H1 (cell line): ENCODE results near the gene MRPL39. TPM values are rescaled to one million over a fixed set of nuclear protein-coding genes. Genes with fewer than 3 reads are reported as not detected.

Experiments
- CTCF ChIA-PET: fragments of 300-600 bp; sonication (Branson Sonifier 250); formaldehyde crosslinking; loops from one replicate; lab custom pipeline; 2021; ENCODE audit not compliant: partially characterized antibody; lab: Charles Lee
- POLR2A ChIA-PET: fragments of 300-600 bp; sonication (Branson Sonifier 250); formaldehyde crosslinking; loops from one replicate; lab custom pipeline; 2021; ENCODE audit warnings: inconsistent platforms; ENCODE audit not compliant: partially characterized antibody; lab: Charles Lee
- DNase-seq, 2 experiments: peaks; one replicate each; pipeline versions ENCODE4 v3.0.0 to v3.0.0-alpha.2; 2010 to 2022; ENCODE audit warnings: low spot score in 2 of 2, low read depth in 1 of 2, mixed read lengths in 1 of 2
- FAIRE-seq: peaks from 2 replicates; lab custom pipeline; 2011; peaks lifted over from hg19 to GRCh38; lab: Jason Lieb, UNC
- H2AFZ ChIP-seq: 2 replicates; pipeline ENCODE4 v1.8.1; 2012; ENCODE audit warnings: low read length, inconsistent platforms
- H2AK5ac ChIP-seq: 2 replicates; pipeline ENCODE4 v1.6.1; 2013; ENCODE audit warnings: low read depth, low read length
- H2BK120ac ChIP-seq: replicated peaks from 2 replicates; pipeline ENCODE3; 2013; ENCODE audit warnings: low read depth, low read length, inconsistent platforms
- H2BK12ac ChIP-seq: 2 replicates; pipeline ENCODE4 v1.6.1; 2013; ENCODE audit warnings: low read depth, low read length
- H2BK15ac ChIP-seq: 2 replicates; pipeline ENCODE4 v1.6.1; 2013; ENCODE audit warnings: low read length
- H2BK20ac ChIP-seq: 2 replicates; pipeline ENCODE4 v1.6.1; 2013; ENCODE audit warnings: low read length
- H2BK5ac ChIP-seq: 2 replicates; pipeline ENCODE4 v1.6.1; 2013; ENCODE audit warnings: low read depth, low read length
- H3K14ac ChIP-seq: 2 replicates; pipeline ENCODE4 v1.6.1; 2013; ENCODE audit warnings: inconsistent platforms; ENCODE audit not compliant: insufficient read length
- H3K18ac ChIP-seq: 2 replicates; pipeline ENCODE4 v1.6.1; 2013; ENCODE audit warnings: low read length; ENCODE audit errors: extremely low read depth
- H3K23ac ChIP-seq: 2 replicates; pipeline ENCODE4 v1.6.1; 2013; ENCODE audit warnings: inconsistent platforms; ENCODE audit not compliant: insufficient read length
- H3K23me2 ChIP-seq: 2 replicates; pipeline ENCODE4 v1.6.1; 2013; ENCODE audit warnings: low read depth, low read length
- H3K27ac ChIP-seq: 2 replicates; pipeline ENCODE4 v1.6.1; 2011; ENCODE audit warnings: low read depth, low read length, inconsistent platforms
- H3K27me3 ChIP-seq, 4 experiments: replicated peaks in 1 of 4; 1 replicate in 1 of 4; 2 replicates in 3 of 4; pipeline versions ENCODE4 v1.6.1 to v1.8.1; 2011 to 2013; ENCODE audit warnings: low read length in 3 of 4, mild to moderate bottlenecking in 3 of 4, inconsistent platforms in 2 of 4, mixed read lengths in 2 of 4, moderate library complexity in 1 of 4; ENCODE audit not compliant: control insufficient read depth in 3 of 4, insufficient read depth in 3 of 4; ENCODE audit errors: extremely low read depth in 1 of 4
- H3K36me3 ChIP-seq, 4 experiments: 2 replicates each; pipeline versions ENCODE4 v1.6.1 to v1.8.1; 2011 to 2013; ENCODE audit warnings: mild to moderate bottlenecking in 4 of 4, low read length in 3 of 4, moderate library complexity in 2 of 4, control low read depth in 1 of 4, inconsistent platforms in 1 of 4; ENCODE audit not compliant: insufficient read depth in 4 of 4, control insufficient read depth in 2 of 4
- H3K4ac ChIP-seq: replicated peaks from 2 replicates; pipeline ENCODE3; 2013; ENCODE audit warnings: low read length, low read depth, mixed read lengths, inconsistent platforms; ENCODE audit not compliant: insufficient read length
- H3K4me1 ChIP-seq, 4 experiments: replicated peaks in 1 of 4; 1 replicate in 1 of 4; 2 replicates in 3 of 4; pipeline versions ENCODE4 v1.6.1 to v1.8.1; 2011 to 2013; ENCODE audit warnings: low read length in 3 of 4, inconsistent platforms in 2 of 4, mixed read lengths in 1 of 4; ENCODE audit not compliant: insufficient read depth in 4 of 4, control insufficient read depth in 3 of 4
- H3K4me2 ChIP-seq, 2 experiments: 2 replicates each; pipeline versions ENCODE4 v1.6.1 to v1.8.1; 2011 to 2013; ENCODE audit warnings: low read depth in 2 of 2, low read length in 2 of 2, control low read depth in 1 of 2, inconsistent platforms in 1 of 2, mild to moderate bottlenecking in 1 of 2; ENCODE audit not compliant: insufficient read depth in 1 of 2
- H3K4me3 ChIP-seq, 4 experiments: fragments of 200-600, 300-600 bp in 1 of 4; sonication (generic), shearing (Covaris generic), sonication (Bioruptor Twin) in 1 of 4; 2 replicates each; pipeline versions ENCODE4 v1.5.1 to v1.8.1; 2011 to 2016; ENCODE audit warnings: low read length in 4 of 4, low read depth in 3 of 4, control low read depth in 2 of 4, inconsistent platforms in 2 of 4, mild to moderate bottlenecking in 2 of 4, mixed read lengths in 1 of 4, moderate library complexity in 1 of 4; ENCODE audit not compliant: insufficient read depth in 2 of 4; ENCODE audit errors: extremely low read depth in 1 of 4
- H3K56ac ChIP-seq: replicated peaks from 2 replicates; pipeline ENCODE3; 2013; ENCODE audit warnings: low read depth, mild to moderate bottlenecking, mixed read lengths, low read length, inconsistent platforms; ENCODE audit not compliant: insufficient read length
- H3K79me1 ChIP-seq: 2 replicates; pipeline ENCODE4 v1.6.1; 2013; ENCODE audit warnings: low read depth, low read length, control low read depth
- H3K79me2 ChIP-seq, 2 experiments: 2 replicates each; pipeline versions ENCODE4 v1.6.1 to v1.8.1; 2012 to 2013; ENCODE audit warnings: low read length in 2 of 2, mild to moderate bottlenecking in 2 of 2, inconsistent platforms in 1 of 2; ENCODE audit not compliant: insufficient read depth in 2 of 2, control insufficient read depth in 1 of 2
- H3K9ac ChIP-seq, 4 experiments: replicated peaks in 1 of 4; 1 replicate in 1 of 4; 2 replicates in 3 of 4; pipeline versions ENCODE4 v1.6.1 to v1.8.1; 2011 to 2013; ENCODE audit warnings: low read depth in 3 of 4, low read length in 3 of 4, control low read depth in 2 of 4, mild to moderate bottlenecking in 2 of 4, moderate library complexity in 2 of 4, inconsistent platforms in 1 of 4; ENCODE audit errors: extremely low read depth in 1 of 4
- H3K9me3 ChIP-seq, 2 experiments: 2 replicates each; pipeline versions ENCODE4 v1.6.1 to v1.8.1; 2012 to 2013; ENCODE audit warnings: mild to moderate bottlenecking in 2 of 2, moderate library complexity in 2 of 2, control low read depth in 1 of 2, inconsistent platforms in 1 of 2, low read depth in 1 of 2, low read length in 1 of 2, mixed read lengths in 1 of 2; ENCODE audit not compliant: insufficient read depth in 2 of 2
- H4K20me1 ChIP-seq, 2 experiments: replicated peaks in 1 of 2; 2 replicates each; pipeline versions ENCODE3 to v1.8.1; 2011 to 2013; ENCODE audit warnings: inconsistent platforms in 2 of 2, low read length in 2 of 2, mild to moderate bottlenecking in 1 of 2; ENCODE audit not compliant: insufficient read depth in 2 of 2, control insufficient read depth in 1 of 2
- H4K5ac ChIP-seq: 2 replicates; pipeline ENCODE4 v1.6.1; 2013; ENCODE audit warnings: low read length, low read depth, mixed read lengths, inconsistent platforms; ENCODE audit not compliant: insufficient read length
- H4K8ac ChIP-seq: 2 replicates; pipeline ENCODE4 v1.8.0; 2013; ENCODE audit warnings: mild to moderate bottlenecking, moderate library complexity, low read length, inconsistent platforms; ENCODE audit not compliant: insufficient read depth; ENCODE audit errors: extremely low read depth
- H4K91ac ChIP-seq: replicated peaks from 2 replicates; pipeline ENCODE3; 2013; ENCODE audit warnings: low read length, mixed read lengths, inconsistent platforms; ENCODE audit not compliant: insufficient read length
- BRCA1 ChIP-seq: IDR thresholded peaks from 2 replicates; pipeline ENCODE4 v1.6.1; 2012; ENCODE audit warnings: low read depth, low read length, improper control_type of control experiment
- CREB1 ChIP-seq: IDR thresholded peaks from 2 replicates; pipeline ENCODE4 v1.6.1; 2012; ENCODE audit warnings: inconsistent platforms
- CTCF ChIP-seq, 3 experiments: IDR thresholded peaks; 1 replicate in 2 of 3; 2 replicates in 1 of 3; pipeline versions ENCODE4 v1.5.1 to v1.6.1; 2011; ENCODE audit warnings: low read length in 3 of 3, mild to moderate bottlenecking in 3 of 3, inconsistent platforms in 2 of 3, low read depth in 1 of 3, moderate library complexity in 1 of 3; ENCODE audit not compliant: insufficient read depth in 1 of 3; ENCODE audit errors: control extremely low read depth in 1 of 3
- KDM4A ChIP-seq: IDR thresholded peaks from one replicate; pipeline ENCODE4 v1.7.1; 2012; ENCODE audit warnings: low read depth, mild to moderate bottlenecking, moderate library complexity, low read length, inconsistent platforms; ENCODE audit not compliant: severe bottlenecking
- MAFK ChIP-seq: IDR thresholded peaks from 2 replicates; pipeline ENCODE4 v1.6.1; 2012; ENCODE audit warnings: low read depth, mild to moderate bottlenecking, improper control_type of control experiment, low read length
- PHF8 ChIP-seq: fragments of 200-600 bp; sonication (generic); conservative IDR thresholded peaks from 2 replicates; pipeline ENCODE4 v1.7.1; 2012; ENCODE audit warnings: low read depth, mild to moderate bottlenecking, inconsistent platforms, low read length, moderate library complexity
- RAD21 ChIP-seq, 2 experiments: IDR thresholded peaks in 1 of 2; conservative IDR thresholded peaks in 1 of 2; 2 replicates each; pipeline ENCODE4 v1.6.1; 2011; ENCODE audit warnings: low read depth in 2 of 2, low read length in 2 of 2, improper control_type of control experiment in 1 of 2, inconsistent platforms in 1 of 2, mild to moderate bottlenecking in 1 of 2, moderate library complexity in 1 of 2
- TBP ChIP-seq: IDR thresholded peaks from 2 replicates; pipeline ENCODE4 v1.6.1; 2011; ENCODE audit warnings: low read depth, low read length, improper control_type of control experiment
- TEAD4 ChIP-seq: IDR thresholded peaks from 2 replicates; pipeline ENCODE4 v1.6.1; 2012; ENCODE audit warnings: low read depth, low read length, inconsistent platforms, mixed read lengths
- WGBS, 2 experiments: shearing (Covaris generic) in 1 of 2; methylation state at CpG; one replicate each; pipeline versions ENCODE4 v1.1.6 to v1.1.7; 2013 to 2015; ENCODE audit warnings: low lambda C conversion rate in 2 of 2, mixed read lengths in 2 of 2, inconsistent platforms in 1 of 2, low coverage in 1 of 2, missing lambda C conversion rate in 1 of 2; ENCODE audit not compliant: insufficient replicate concordance in 2 of 2, insufficient coverage in 1 of 2, insufficient read length in 1 of 2; ENCODE audit errors: extremely low coverage in 1 of 2, missing lambda C conversion rate in 1 of 2; 5-methylcytosine and 5-hydroxymethylcytosine counted together
- polyA plus RNA-seq, 7 experiments: library from polyadenylated mRNA; depleted of rRNA in 3 of 7; stranded (reverse) in 5 of 7; unstranded in 2 of 7; fragments of >200 nt in 5 of 7; fragments of 200-250 nt in 2 of 7; gene quantifications; 1 replicate in 5 of 7; 2 replicates in 1 of 7; 4 replicates in 1 of 7; pipeline versions ENCODE4 v1.2.1 to v1.2.3, GENCODE V29; 2011 to 2013; ENCODE audit warnings: missing spikeins in 2 of 7, mixed read lengths in 2 of 7
- total RNA-seq: library from RNA; stranded (reverse); fragmentation: NEBNext Ultra II Directional; extraction: Animal tissue kit (Norgen Biotek cat#: 25700); gene quantifications from 2 replicates; pipeline ENCODE4 v1.2.1, GENCODE V29; 2021

Gene MRPL39
- total and polyA plus RNA-seq, 2 of the 8 experiments (the other 6 are each of a cell fraction or from before 2014, with no cell fraction given), result 20.3 to 43.2 TPM

DNA sequence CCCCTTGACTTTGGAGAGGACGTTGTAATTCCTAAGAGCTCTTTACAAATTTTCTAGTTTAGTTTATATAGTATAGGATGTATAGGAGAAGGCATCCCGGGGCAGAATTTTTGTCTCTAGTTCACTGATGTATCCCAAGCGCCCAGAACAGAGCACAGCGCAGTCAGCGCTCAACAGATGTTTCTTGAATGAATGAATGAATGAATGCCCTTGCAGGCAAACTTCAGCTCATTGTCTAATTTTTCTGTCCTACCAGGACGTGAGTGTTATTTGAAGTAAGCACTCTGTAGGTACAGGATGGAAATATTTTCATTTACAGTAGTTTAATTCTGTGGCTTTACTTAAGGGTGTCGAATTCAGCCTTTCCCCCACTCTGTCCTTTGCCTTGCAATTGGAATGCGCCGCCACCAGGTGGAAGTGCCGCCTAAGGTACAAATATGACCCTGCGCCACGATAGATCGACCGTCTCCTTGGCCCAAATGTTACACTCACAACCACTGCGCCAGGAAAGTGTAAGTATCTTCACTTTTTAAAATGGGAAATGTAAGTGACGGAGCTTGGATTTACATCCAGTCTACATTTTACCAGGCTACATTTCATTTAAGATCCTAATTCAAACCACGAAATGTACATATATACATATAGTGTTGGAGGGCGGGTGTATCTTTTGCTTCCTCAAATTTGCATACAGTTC is 910 bp upstream of the MRPL39 start:
- 0 out of 2 replicates have a peak overlapping the region, but pooled peaks have one; percentile 40 for H2BK15ac ChIP-seq
- H2AK5ac ChIP-seq, result no peak overlapping the region
- H2BK5ac ChIP-seq, result no peak overlapping the region
- no peak overlapping the region for H4K5ac ChIP-seq
- no peak overlapping the region for H4K91ac ChIP-seq
- peaks cover 0 to 8% (median 0%) of the 10 kb centered on the region in 4 experiments; a peak in 1 of 7 replicates for H3K4me1 ChIP-seq
- no peak overlapping the region for H3K14ac ChIP-seq
- 20% methylated on average over 18 of the region's 18 CpGs; no CpG with 5 or more reads in 1 of the 2 experiments for WGBS, 2 experiments
- H3K23ac ChIP-seq, result no peak overlapping the region
- no peaks in the 10 kb centered on the region for H4K20me1 ChIP-seq
- no peaks in the 10 kb centered on the region for H3K27me3 ChIP-seq
- H3K9ac ChIP-seq, result no peak overlapping the region
- H3K4ac ChIP-seq, result no peak overlapping the region
- peaks cover 0 to 15% (median 1%) of the 10 kb centered on the region in 4 experiments; a peak in 4 of 8 replicates for H3K36me3 ChIP-seq
- H3K56ac ChIP-seq, result no peak overlapping the region
- peak; percentile 47 to 79 for DNase-seq
- H3K18ac ChIP-seq, result no peak overlapping the region
- FAIRE-seq, result peak; percentile 71
- no peak overlapping the region for H2BK20ac ChIP-seq
- H4K8ac ChIP-seq, result no peak overlapping the region
- H3K4me3 ChIP-seq, result peak overlapping the region; percentile 69 to 97 (median 89); a peak in 6 of 8 replicates
- H3K79me2 ChIP-seq, result peaks cover 0 to 15% of the 10 kb centered on the region in 2 experiments; a peak in 2 of 4 replicates
- H3K27ac ChIP-seq, result no peak overlapping the region
- no peaks in the 10 kb centered on the region for H3K9me3 ChIP-seq
- no peak overlapping the region for H2BK12ac ChIP-seq
- H3K4me2 ChIP-seq, result peak overlapping the region; percentile 18 to 76
- CTCF ChIA-PET, result interaction anchor here (0.6 to 3.9 kb wide), 54 partner anchors 9 to 1226 kb away, joined by 3 to 29 read pairs (median 4); partner anchors contain the start of genes ATP5PF, GABPA and JAM2
- peaks cover 6% of the 10 kb centered on the region; the same call in 1 of the 2 replicates for H3K23me2 ChIP-seq
- H2AFZ ChIP-seq, result peak overlapping the region; percentile 95
- H3K79me1 ChIP-seq, result peaks cover 6% of the 10 kb centered on the region; the same call in 1 of the 2 replicates
- H2BK120ac ChIP-seq, result no peak overlapping the region
- POLR2A ChIA-PET, result interaction anchor here (1.5 to 4.9 kb wide), 2 partner anchors 19 to 126 kb away, joined by 3 to 31 read pairs; partner anchors contain the start of genes ATP5PF and GABPA
- no peak for TF ChIP-seq BRCA1
- TF ChIP-seq PHF8, result no peak
- TF ChIP-seq KDM4A, result no peak
- no peak for TF ChIP-seq CREB1
- peak; percentile 97 for TF ChIP-seq RAD21 (IDR thresholded peaks at IDR 0.05 in 1 of 2, conservative IDR thresholded peaks at IDR 0.05 in 1 of 2; ENCODE audit: low read depth in 2 of 2, low read length in 2 of 2)
- TF ChIP-seq CTCF (IDR thresholded peaks at IDR 0.05; ENCODE audit: control extremely low read depth in 1 of 3, insufficient read depth in 1 of 3, low read depth in 1 of 3, low read length in 3 of 3), result peak; percentile 91 to 92 (median 91)
- TF ChIP-seq TEAD4, result no peak
- TF ChIP-seq MAFK, result no peak
- no peak for TF ChIP-seq TBP
